AG04449 (cell line): ENCODE data around the gene C1R.

Source experiments
- CTCF ChIA-PET: fragments of 350-600 bp; formaldehyde crosslinking; extraction: SDS; loops from one replicate; lab custom pipeline; 2021; ENCODE audit warnings: antibody characterized with exemption; lab: Yijun Ruan, JAX
- POLR2A ChIA-PET: fragments of 400-600, 350-600 bp; formaldehyde crosslinking; extraction: SDS; loops from one replicate; lab custom pipeline; 2020; ENCODE audit warnings: antibody characterized with exemption, inconsistent platforms; lab: Yijun Ruan, JAX
- DNase-seq: peaks from one replicate; pipeline ENCODE4 v3.0.0-alpha.2; 2010; ENCODE audit warnings: low read depth, low spot score
- H3K4me3 ChIP-seq: 2 replicates; pipeline ENCODE4 v1.5.1; 2011; ENCODE audit warnings: low read depth, mild to moderate bottlenecking, control low read depth, low read length
- TF ChIP-seq, protein P1 (sequence below): IDR thresholded peaks from one replicate; pipeline ENCODE4 v1.5.1; 2011; ENCODE audit warnings: mild to moderate bottlenecking, moderate library complexity, low read length, control low read depth, inconsistent platforms; ENCODE audit not compliant: insufficient read depth; ENCODE audit errors: missing control alignments

The C1R gene

GRCh38 chr12:7092986-7093460, 778 bp upstream of the C1R start:
- ChIA-PET POLR2A (no interaction called here), CTCF (interaction anchor here (0.6 to 7.9 kb wide), 29 partner anchors 9 to 171 kb away, joined by 3 to 127 read pairs (median 5); partner anchors contain the start of genes C1RL, C1S and LPCAT3)
- no peak for DNase-seq
- H3K4me3 ChIP-seq = no peak overlapping the region
- TF ChIP-seq, protein P1, sequence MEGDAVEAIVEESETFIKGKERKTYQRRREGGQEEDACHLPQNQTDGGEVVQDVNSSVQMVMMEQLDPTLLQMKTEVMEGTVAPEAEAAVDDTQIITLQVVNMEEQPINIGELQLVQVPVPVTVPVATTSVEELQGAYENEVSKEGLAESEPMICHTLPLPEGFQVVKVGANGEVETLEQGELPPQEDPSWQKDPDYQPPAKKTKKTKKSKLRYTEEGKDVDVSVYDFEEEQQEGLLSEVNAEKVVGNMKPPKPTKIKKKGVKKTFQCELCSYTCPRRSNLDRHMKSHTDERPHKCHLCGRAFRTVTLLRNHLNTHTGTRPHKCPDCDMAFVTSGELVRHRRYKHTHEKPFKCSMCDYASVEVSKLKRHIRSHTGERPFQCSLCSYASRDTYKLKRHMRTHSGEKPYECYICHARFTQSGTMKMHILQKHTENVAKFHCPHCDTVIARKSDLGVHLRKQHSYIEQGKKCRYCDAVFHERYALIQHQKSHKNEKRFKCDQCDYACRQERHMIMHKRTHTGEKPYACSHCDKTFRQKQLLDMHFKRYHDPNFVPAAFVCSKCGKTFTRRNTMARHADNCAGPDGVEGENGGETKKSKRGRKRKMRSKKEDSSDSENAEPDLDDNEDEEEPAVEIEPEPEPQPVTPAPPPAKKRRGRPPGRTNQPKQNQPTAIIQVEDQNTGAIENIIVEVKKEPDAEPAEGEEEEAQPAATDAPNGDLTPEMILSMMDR = no peak

- H3K4me3 ChIP-seq = peak overlapping the region; percentile 66
- POLR2A ChIA-PET = no interaction called here
- CTCF ChIA-PET = interaction anchor here (0.8 to 7.9 kb wide), 23 partner anchors 11 to 147 kb away, joined by 3 to 127 read pairs (median 6); partner anchors contain the start of genes C12orf57, C1RL, C1S and LPCAT3
- TF ChIP-seq, protein P1 = no peak
- DNase-seq = no peak
These were observed 501 bp downstream of the C1R start for GRCh38 chr12:7091660-7092228.

DNA sequence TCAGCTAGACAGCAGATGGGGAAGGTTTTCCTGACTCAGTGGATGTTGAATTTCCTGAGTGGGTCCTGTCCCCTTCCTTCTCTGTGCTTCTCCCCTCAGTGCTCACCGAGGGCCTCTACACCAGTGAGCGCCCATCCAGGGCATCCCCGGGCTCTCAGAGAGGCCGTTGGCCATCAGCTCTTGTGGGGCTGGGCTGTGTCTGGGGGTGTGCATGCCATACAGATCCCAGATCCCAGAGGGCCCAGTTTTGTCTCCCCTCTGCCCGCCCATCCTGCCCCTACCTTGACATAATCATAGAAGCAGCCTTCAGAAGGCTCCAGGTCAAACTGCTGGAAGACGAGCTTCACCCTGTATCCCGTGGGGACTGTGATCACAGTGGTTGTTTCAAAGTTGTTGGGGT, 1.1 kb downstream of the C1R start:
- H3K4me3 ChIP-seq = peak overlapping the region; percentile 66
- TF ChIP-seq, protein P1 = no peak
- CTCF ChIA-PET = interaction anchor here (0.8 to 7.9 kb wide), 8 partner anchors 12 to 146 kb away, joined by 3 to 96 read pairs (median 5); partner anchors contain the start of genes C12orf57, C1RL, C1S and LPCAT3
- POLR2A ChIA-PET = no interaction called here
- no peak for DNase-seq

GRCh38 chr12:7090222-7090998, 1.8 kb downstream of the C1R start:
- TF ChIP-seq, protein P1 = no peak
- no peak for DNase-seq
- H3K4me3 ChIP-seq = no peak overlapping the region; the same call in 1 of the 2 replicates
- ChIA-PET POLR2A (no interaction called here), CTCF (interaction anchor here (1.0 to 7.9 kb wide), 9 partner anchors 9 to 146 kb away, joined by 3 to 96 read pairs (median 4); partner anchors contain the start of genes C12orf57, C1RL and C1S)

GRCh38 chr12:7089196-7089871, 2.9 kb downstream of the C1R start:
- TF ChIP-seq, protein P1 = no peak
- H3K4me3 ChIP-seq = no peak overlapping the region
- CTCF ChIA-PET = interaction anchor here (1.0 to 6.5 kb wide), 8 partner anchors 10 to 123 kb away, joined by 3 to 79 read pairs (median 3); partner anchors contain the start of gene C1S
- DNase-seq = no peak
- POLR2A ChIA-PET = no interaction called here
